HepG2 (cell line): ENCODE results near the gene JPH4. TPM values are rescaled to one million over a fixed set of nuclear protein-coding genes. Genes with fewer than 3 reads are reported as not detected.
A peak's percentile ranks its signal among the peaks of the same experiment; 100 is the strongest.

ENCODE experiments used
- ARNT ChIP-seq: fragments of 450-650 bp; IDR thresholded peaks from 2 replicates; pipeline ENCODE4 v1.6.1; 2017
- ATM ChIP-seq: fragments of 450-650 bp; IDR thresholded peaks from 2 replicates; pipeline ENCODE4 v1.7.1; 2017; ENCODE audit warnings: mild to moderate bottlenecking, borderline replicate concordance
- ELF4 ChIP-seq: sonication (generic); formaldehyde crosslinking; IDR thresholded peaks from 2 replicates; pipeline ENCODE4 v1.5.0; 2020; ENCODE audit warnings: missing genetic modification reagents, mild to moderate bottlenecking, moderate library complexity, borderline replicate concordance
- HIVEP1 ChIP-seq: sonication (generic); formaldehyde crosslinking; IDR thresholded peaks from 2 replicates; pipeline ENCODE4 v1.4.0; 2020; ENCODE audit warnings: mild to moderate bottlenecking, missing genetic modification reagents
- NFRKB ChIP-seq: fragments of 450-650 bp; IDR thresholded peaks from 2 replicates; pipeline ENCODE4 v1.6.1; 2017
- REXO4 ChIP-seq: sonication (generic); formaldehyde crosslinking; IDR thresholded peaks from 2 replicates; pipeline ENCODE4 v1.8.0; 2022; ENCODE audit warnings: missing genetic modification reagents, mild to moderate bottlenecking, borderline replicate concordance
- RFXANK ChIP-seq: IDR thresholded peaks from 2 replicates; pipeline ENCODE4 v1.6.1; 2016
- SKI ChIP-seq: fragments of 450-650 bp; IDR thresholded peaks from one replicate; pipeline ENCODE4 v1.6.1; 2018; ENCODE audit warnings: mild to moderate bottlenecking; ENCODE audit not compliant: partially characterized antibody
- STAT5B ChIP-seq: sonication (generic); formaldehyde crosslinking; IDR thresholded peaks from 2 replicates; pipeline ENCODE4 v1.4.0; 2020; ENCODE audit warnings: missing genetic modification reagents
- ZBTB21 ChIP-seq: sonication (generic); formaldehyde crosslinking; IDR thresholded peaks from 2 replicates; pipeline ENCODE4 v1.4.0; 2020; ENCODE audit warnings: missing genetic modification reagents
- ZKSCAN8 ChIP-seq: IDR thresholded peaks from 2 replicates; pipeline ENCODE4 v1.6.1; 2016; ENCODE audit warnings: borderline replicate concordance, missing genetic modification reagents, missing compliant biosample characterization
- ZNF530 ChIP-seq: sonication (generic); formaldehyde crosslinking; IDR thresholded peaks from 2 replicates; pipeline ENCODE4 v1.5.0; 2020; ENCODE audit warnings: low read depth, mild to moderate bottlenecking, missing genetic modification reagents
- ZNF605 ChIP-seq: sonication (generic); formaldehyde crosslinking; IDR thresholded peaks from 2 replicates; pipeline ENCODE4 v1.8.0; 2022; ENCODE audit warnings: mild to moderate bottlenecking, missing genetic modification reagents
- ZNF788 ChIP-seq: sonication (generic); formaldehyde crosslinking; IDR thresholded peaks from 2 replicates; pipeline ENCODE4 v1.5.0; 2020; ENCODE audit warnings: mild to moderate bottlenecking, missing genetic modification reagents, borderline replicate concordance
- ZSCAN25 ChIP-seq: sonication (generic); formaldehyde crosslinking; IDR thresholded peaks from 2 replicates; pipeline ENCODE4 v1.8.0; 2022; ENCODE audit warnings: mild to moderate bottlenecking, missing genetic modification reagents
- polyA plus RNA-seq, 8 experiments: library from polyadenylated mRNA; depleted of rRNA in 3 of 8; stranded (reverse) in 7 of 8; unstranded in 1 of 8; fragments of >200 nt; fragmentation: Illumina TruSeq in 4 of 8; extraction: Trizol in 4 of 8; gene quantifications; 2 replicates each; pipeline versions ENCODE4 v1.2.1 to v1.2.3, GENCODE V29; 2011 to 2016; ENCODE audit warnings: low read depth in 4 of 8, missing spikeins in 1 of 8, mixed read lengths in 1 of 8; ENCODE audit not compliant: insufficient read depth in 1 of 8
- total RNA-seq, 5 experiments: library from RNA; depleted of rRNA; stranded (reverse); fragments of >200 nt; fragmentation: Illumina TruSeq; extraction: Trizol; gene quantifications; 2 replicates each; pipeline ENCODE4 v1.2.3, GENCODE V29; 2016; ENCODE audit warnings: low read depth in 1 of 5
- TF ChIP-seq, protein P1 (sequence below): sonication (generic); formaldehyde crosslinking; IDR thresholded peaks from 2 replicates; pipeline ENCODE4 v1.8.1; 2023; ENCODE audit warnings: mild to moderate bottlenecking, inconsistent platforms, moderate library complexity, missing genetic modification reagents, borderline replicate concordance
- TF ChIP-seq, protein P2 (sequence below): sonication (generic); formaldehyde crosslinking; IDR thresholded peaks from 2 replicates; pipeline ENCODE4 v1.8.1; 2023; ENCODE audit warnings: missing genetic modification reagents, inconsistent platforms, borderline replicate concordance
- TF ChIP-seq, protein P3 (sequence below): sonication (generic); formaldehyde crosslinking; IDR thresholded peaks from 2 replicates; pipeline ENCODE4 v1.5.0; 2020; ENCODE audit warnings: missing genetic modification reagents
- TF ChIP-seq, protein P4 (sequence below): sonication (generic); formaldehyde crosslinking; IDR thresholded peaks from 2 replicates; pipeline ENCODE4 v1.4.0; 2020; ENCODE audit warnings: missing genetic modification reagents
- TF ChIP-seq, protein P5 (sequence below): sonication (generic); formaldehyde crosslinking; IDR thresholded peaks from 2 replicates; pipeline ENCODE4 v1.8.1; 2023; ENCODE audit warnings: mild to moderate bottlenecking, moderate library complexity, missing genetic modification reagents
- TF ChIP-seq, protein P6 (sequence below): IDR thresholded peaks from 2 replicates; pipeline ENCODE4 v1.6.1; 2016; ENCODE audit warnings: low read depth
- TF ChIP-seq, protein P7 (sequence below): sonication (generic); formaldehyde crosslinking; IDR thresholded peaks from 2 replicates; pipeline ENCODE4 v1.4.0; 2020; ENCODE audit warnings: missing genetic modification reagents

The JPH4 gene
- total and polyA plus RNA-seq, 2 of the 13 experiments (the other 11 are each of a cell fraction or from before 2014, with no cell fraction given): 0.08 to 0.22 TPM

DNA sequence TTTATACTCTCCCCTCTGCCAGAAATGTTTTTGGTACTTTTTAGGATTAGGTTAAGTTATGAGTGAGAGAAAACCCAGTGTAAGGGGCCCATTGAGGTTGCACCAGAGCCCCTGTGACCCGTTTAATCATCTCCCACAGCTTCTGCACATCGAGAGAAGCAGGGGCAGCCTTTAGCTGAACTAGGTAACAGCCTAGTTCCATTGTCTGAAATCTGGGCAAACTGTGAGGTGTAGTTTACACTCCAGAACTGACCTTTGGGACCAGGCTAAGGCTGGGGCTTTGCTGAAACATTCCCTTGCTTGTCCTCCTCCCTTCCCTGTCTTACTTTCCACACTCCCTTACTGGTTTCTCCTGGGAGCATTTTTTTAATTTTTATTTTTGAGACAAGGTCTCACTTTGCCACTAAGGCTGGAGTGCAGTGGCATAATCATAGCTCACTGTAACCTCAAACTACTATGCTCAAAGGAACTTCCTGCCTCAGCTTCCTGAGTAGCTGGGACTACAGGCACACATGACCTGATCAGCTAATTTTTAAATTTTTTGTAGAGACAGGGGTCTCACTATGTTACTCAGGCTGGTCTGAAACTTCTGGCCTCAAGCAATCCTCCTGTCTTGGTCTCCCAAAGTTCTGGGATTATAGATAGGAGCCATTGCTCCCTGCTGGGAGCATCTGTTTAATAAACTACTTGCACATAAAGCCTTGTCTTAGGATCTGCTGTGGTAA, 31.7 kb upstream of the JPH4 start (continued):
- TF ChIP-seq, protein P1, sequence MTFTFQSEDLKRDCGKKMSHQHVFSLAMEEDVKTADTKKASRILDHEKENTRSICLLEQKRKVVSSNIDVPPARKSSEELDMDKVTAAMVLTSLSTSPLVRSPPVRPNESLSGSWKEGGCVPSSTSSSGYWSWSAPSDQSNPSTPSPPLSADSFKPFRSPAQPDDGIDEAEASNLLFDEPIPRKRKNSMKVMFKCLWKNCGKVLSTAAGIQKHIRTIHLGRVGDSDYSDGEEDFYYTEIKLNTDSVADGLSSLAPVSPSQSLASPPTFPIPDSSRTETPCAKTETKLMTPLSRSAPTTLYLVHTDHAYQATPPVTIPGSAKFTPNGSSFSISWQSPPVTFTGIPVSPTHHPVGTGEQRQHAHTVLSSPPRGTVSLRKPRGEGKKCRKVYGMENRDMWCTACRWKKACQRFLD: peak; percentile 80; the same call in 1 of the 2 replicates
- TF ChIP-seq, protein P2, sequence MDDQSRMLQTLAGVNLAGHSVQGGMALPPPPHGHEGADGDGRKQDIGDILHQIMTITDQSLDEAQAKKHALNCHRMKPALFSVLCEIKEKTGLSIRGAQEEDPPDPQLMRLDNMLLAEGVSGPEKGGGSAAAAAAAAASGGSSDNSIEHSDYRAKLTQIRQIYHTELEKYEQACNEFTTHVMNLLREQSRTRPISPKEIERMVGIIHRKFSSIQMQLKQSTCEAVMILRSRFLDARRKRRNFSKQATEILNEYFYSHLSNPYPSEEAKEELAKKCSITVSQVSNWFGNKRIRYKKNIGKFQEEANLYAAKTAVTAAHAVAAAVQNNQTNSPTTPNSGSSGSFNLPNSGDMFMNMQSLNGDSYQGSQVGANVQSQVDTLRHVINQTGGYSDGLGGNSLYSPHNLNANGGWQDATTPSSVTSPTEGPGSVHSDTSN (CRISPR knock-in tag): 0 out of 2 replicates have a peak, but pooled peaks have one; percentile 11
- TF ChIP-seq STAT5B (CRISPR knock-in tag): no peak
- TF ChIP-seq ZKSCAN8 (CRISPR knock-in tag): no peak
- TF ChIP-seq, protein P3, sequence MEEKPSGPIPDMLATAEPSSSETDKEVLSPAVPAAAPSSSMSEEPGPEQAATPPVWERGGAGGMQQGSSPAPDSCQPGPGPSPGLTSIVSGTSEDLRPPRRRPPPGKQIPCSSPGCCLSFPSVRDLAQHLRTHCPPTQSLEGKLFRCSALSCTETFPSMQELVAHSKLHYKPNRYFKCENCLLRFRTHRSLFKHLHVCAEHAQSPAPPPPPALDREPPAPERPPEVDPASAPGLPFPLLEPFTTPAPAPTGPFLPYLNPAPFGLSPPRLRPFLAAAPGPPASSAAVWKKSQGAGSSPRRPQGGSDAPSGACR (CRISPR knock-in tag): no peak; the same call in none of the 2 replicates
- TF ChIP-seq SKI: no peak
- TF ChIP-seq, protein P4, sequence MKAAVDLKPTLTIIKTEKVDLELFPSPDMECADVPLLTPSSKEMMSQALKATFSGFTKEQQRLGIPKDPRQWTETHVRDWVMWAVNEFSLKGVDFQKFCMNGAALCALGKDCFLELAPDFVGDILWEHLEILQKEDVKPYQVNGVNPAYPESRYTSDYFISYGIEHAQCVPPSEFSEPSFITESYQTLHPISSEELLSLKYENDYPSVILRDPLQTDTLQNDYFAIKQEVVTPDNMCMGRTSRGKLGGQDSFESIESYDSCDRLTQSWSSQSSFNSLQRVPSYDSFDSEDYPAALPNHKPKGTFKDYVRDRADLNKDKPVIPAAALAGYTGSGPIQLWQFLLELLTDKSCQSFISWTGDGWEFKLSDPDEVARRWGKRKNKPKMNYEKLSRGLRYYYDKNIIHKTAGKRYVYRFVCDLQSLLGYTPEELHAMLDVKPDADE: no peak; the same call in 1 of the 2 replicates
- 0 out of 2 replicates have a peak, but pooled peaks have one; percentile 25 for TF ChIP-seq ZNF605 (CRISPR knock-in tag)
- TF ChIP-seq ZNF788 (CRISPR knock-in tag): no peak
- TF ChIP-seq, protein P5, sequence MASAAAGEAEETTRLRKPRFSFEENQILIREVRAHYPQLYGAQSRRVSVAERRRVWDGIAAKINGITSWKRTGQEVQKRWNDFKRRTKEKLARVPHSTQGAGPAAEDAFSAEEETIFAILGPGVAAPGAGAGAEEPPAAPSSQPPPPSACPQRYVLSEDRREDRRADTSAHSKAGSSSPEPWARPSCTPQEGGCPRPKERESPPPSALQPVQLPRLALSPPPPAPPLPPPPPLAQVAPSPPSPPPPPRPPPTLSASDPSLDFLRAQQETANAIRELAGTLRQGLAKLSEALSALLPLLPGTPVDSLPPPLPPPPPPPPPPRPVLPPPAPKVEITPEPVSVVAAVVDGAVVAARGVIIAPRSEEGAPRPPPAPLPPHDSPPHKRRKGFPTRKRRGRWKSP (CRISPR knock-in tag): peak; percentile 75
- no peak for TF ChIP-seq RFXANK
- TF ChIP-seq ELF4 (CRISPR knock-in tag): no peak
- TF ChIP-seq ZSCAN25 (CRISPR knock-in tag): peak; percentile 61
- no peak for TF ChIP-seq ATM
- TF ChIP-seq REXO4 (CRISPR knock-in tag): no peak
- TF ChIP-seq, protein P6, sequence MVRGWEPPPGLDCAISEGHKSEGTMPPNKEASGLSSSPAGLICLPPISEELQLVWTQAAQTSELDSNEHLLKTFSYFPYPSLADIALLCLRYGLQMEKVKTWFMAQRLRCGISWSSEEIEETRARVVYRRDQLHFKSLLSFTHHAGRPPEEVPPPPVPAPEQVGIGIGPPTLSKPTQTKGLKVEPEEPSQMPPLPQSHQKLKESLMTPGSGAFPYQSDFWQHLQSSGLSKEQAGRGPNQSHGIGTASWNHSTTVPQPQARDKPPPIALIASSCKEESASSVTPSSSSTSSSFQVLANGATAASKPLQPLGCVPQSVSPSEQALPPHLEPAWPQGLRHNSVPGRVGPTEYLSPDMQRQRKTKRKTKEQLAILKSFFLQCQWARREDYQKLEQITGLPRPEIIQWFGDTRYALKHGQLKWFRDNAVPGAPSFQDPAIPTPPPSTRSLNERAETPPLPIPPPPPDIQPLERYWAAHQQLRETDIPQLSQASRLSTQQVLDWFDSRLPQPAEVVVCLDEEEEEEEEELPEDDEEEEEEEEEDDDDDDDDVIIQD (CRISPR knock-in tag): peak; percentile 88
- TF ChIP-seq, protein P7, sequence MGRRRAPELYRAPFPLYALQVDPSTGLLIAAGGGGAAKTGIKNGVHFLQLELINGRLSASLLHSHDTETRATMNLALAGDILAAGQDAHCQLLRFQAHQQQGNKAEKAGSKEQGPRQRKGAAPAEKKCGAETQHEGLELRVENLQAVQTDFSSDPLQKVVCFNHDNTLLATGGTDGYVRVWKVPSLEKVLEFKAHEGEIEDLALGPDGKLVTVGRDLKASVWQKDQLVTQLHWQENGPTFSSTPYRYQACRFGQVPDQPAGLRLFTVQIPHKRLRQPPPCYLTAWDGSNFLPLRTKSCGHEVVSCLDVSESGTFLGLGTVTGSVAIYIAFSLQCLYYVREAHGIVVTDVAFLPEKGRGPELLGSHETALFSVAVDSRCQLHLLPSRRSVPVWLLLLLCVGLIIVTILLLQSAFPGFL: no peak
- no peak for TF ChIP-seq ARNT
- TF ChIP-seq NFRKB: no peak
- no peak for TF ChIP-seq ZBTB21 (CRISPR knock-in tag)
- no peak for TF ChIP-seq HIVEP1 (CRISPR knock-in tag)
- no peak for TF ChIP-seq ZNF530 (CRISPR knock-in tag)
